ENCODE measurements around the gene LRRC57.

The LRRC57 gene

DNA sequence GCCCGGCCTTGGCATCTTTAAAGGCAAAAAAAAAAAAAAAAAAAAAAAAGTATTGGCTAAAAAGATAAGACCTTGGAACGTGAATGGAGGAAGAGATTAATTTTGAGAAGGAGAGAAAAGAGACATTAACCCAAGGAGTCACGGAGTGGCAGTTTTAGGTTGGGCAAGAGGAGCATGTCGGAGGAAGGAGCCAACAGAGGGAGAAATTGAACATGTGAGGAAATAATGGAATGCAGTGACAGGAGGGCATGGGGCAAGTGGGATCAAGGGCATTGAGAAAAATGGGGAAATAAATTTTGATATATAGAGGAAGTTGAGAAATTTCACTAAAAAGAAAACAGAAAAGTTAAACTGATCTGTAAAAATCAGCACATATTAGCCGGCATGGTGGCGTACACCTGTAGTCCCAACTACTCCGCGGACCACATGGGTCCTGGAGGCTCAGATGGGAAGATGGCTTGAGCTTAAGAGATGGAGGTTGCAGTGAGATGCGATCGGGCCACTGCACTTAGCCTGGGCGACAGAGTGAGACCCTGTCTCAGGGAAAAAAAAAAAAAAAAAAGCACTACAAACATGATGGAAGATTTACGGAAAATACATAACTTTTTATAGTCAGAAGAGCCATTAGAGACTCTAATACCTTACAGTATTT is 1.3 kb upstream of the LRRC57 start:
- no peak for DNase-seq (ENCODE audit: low read depth in 2 of 2)

DNA sequence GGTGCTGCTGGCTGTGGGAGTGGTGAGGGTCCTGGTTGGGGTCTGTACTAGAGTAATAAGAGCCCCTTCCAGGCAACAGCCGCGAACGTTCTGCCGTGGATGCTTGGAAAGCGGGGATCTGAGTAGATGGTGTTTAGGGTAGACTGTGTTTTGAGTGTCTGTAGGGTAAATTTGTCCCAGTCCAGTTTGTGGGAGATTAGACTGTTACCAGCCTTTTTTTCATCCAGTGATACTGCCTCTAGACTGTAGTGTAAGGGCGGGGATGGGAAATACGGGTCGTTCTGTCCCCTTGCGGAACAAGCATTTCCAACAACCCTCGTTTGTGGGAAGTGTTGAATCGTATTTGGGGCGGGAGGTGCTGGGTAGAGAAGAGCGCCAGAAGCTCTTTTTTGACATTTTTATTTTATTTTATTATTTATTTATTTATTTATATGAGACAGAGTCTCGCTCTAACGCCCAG is 469 bp upstream of the LRRC57 start:
- peak in 1 of 2 donors; percentile 6 for DNase-seq (ENCODE audit: low read depth in 2 of 2)

GRCh38 chr15:42547918-42548248 is 710 bp downstream of the LRRC57 start:
- DNase-seq (ENCODE audit: low read depth in 2 of 2), result no peak

GRCh38 chr15:42544853-42545629 is 3.6 kb downstream of the LRRC57 start:
- DNase-seq (ENCODE audit: low read depth in 2 of 2), result no peak

GRCh38 chr15:42533246-42533645 is 15.3 kb downstream of the LRRC57 start:
- DNase-seq (ENCODE audit: low read depth in 2 of 2), result no peak

- no peak for DNase-seq (ENCODE audit: low read depth in 2 of 2)
Measured at GRCh38 chr15:42528970-42529369, 19.6 kb downstream of the LRRC57 start.

DNA sequence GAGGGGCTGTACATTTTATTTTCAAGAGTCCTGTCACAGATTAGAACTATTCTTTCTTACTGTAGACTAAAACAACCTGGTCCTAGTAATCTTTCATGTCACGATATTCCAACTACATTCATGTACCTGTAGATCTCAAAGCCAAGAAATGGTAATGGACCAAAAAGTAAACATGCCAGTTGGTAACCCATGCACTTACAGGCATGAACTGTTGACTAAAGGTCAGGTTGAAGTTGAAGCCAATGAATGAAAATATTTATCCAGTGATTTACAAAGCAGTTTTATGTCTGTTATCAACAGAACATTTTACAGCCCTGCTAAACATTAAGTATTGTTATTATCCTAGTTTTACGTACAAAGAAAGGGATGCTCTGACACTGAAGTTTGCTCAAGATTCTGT is 25.3 kb downstream of the LRRC57 start:
- no peak for DNase-seq (ENCODE audit: low read depth in 2 of 2)

DNA sequence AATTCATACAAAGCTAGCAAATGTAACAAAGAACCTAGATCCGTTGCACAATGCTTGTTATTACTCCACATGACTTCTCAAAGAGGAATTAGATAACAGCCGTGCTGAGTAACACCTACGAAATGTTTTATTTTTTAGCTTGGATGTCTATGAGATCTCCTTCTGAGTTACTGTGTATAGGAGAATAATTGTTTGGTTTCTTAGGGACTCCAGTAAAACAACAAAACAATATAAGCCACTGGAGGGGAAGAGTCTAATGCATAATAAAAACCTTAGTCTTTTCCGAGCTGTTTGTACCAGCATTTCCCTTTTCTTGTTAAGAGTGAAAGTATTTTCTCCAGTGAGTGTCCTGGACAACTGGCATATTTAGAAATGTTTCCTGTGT is 37.6 kb downstream of the LRRC57 start:
- DNase-seq (ENCODE audit: low read depth in 2 of 2), result no peak

DNA sequence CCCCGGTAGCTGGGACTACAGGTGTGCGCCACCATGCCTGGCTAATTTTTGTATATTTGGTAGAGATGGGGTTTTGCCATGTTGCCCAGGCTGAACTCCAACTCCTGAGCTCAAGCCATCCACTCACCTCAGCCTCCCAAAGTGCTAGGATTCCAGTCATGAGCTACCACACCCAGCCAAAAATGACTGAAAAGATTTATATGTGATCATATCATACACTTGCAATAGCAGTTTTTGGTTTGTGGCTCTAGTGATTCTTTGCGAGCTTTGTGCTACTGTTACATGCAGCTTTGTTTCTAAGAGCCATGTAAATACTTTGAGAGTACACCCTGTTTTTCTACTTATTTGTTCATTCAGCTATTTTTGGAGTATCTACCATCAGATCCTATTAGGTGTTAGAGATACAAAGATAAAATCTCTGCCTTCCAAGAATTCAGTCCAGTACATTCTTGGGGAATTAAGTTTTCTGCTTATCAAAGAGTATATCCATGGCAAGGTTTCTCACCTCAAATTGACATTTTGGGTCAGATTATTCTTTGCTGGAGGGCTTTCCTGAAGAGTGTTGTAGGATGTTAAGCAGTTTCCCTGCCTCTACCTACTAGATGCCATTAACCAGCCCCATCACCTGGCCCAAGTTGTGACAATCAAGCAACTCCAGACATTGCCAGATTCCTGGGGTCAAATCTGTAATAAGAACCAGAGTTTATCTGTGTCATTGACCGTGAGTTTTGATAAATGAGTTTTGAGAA is 38.2 kb downstream of the LRRC57 start:
- DNase-seq (ENCODE audit: low read depth in 2 of 2), result no peak

- DNase-seq (ENCODE audit: low read depth in 2 of 2), result no peak
Measured at GRCh38 chr15:42508263-42508690, 40.3 kb downstream of the LRRC57 start.

GRCh38 chr15:42507514-42507913 is 41.1 kb downstream of the LRRC57 start:
- DNase-seq (ENCODE audit: low read depth in 2 of 2), result no peak

GRCh38 chr15:42504631-42505030 is 44.0 kb downstream of the LRRC57 start:
- no peak for DNase-seq (ENCODE audit: low read depth in 2 of 2)

- no peak for DNase-seq (ENCODE audit: low read depth in 2 of 2)
Measured at GRCh38 chr15:42503825-42504224, 44.8 kb downstream of the LRRC57 start.

GRCh38 chr15:42502477-42502876 is 46.1 kb downstream of the LRRC57 start:
- DNase-seq (ENCODE audit: low read depth in 2 of 2), result no peak

- no peak for DNase-seq (ENCODE audit: low read depth in 2 of 2)
Measured at GRCh38 chr15:42499858-42500609, 48.6 kb downstream of the LRRC57 start.

GRCh38 chr15:42498212-42499068 is 50.2 kb downstream of the LRRC57 start:
- DNase-seq (ENCODE audit: low read depth in 2 of 2), result no peak

DNA sequence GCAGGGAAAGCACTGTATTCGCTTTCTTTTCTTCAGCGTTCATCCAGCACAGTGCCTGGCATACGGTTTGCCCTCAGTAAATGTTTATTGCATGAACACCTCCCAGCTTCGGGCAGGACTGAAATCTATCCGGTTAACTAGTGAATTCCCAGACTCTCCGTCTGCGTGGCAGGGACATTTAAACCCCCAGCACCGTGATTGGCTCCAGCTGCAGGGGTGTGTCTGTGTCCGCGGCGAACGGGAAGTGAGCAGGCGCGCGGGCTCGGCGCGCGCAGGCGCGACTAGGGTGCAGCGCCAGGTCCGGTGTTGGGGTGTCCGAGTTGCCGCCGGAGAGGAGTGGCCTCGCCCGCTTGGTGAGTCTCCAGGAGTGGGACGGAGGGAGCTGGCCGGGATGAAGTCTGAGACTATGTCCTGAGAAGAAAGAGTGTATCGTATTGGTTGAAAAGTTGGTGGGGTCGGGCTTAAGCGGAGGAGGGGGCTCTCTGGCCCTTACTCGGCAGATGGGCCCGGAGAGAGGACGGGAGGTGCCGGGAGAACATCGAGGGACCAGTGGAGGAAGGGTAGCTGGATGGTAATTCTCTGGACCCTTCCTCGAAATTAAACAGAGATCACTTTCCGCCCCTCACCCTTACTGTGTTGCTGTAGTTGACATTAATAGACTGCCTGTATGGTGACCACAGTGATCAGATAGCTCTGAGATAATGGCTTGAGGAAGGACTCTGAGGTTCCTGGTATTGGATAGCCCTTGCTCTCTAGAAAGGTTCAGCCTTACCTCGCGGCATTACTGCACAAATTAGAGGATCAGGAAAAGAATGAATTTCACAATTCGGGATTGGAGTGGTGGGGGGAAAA is 53.0 kb downstream of the LRRC57 start, which contains the start of gene SNAP23:
TSS of gene SNAP23 (plus strand) at position 274 of the 852 bp plus-strand sequence. CDS start 16,213 bp downstream, outside the sequence.
- peak; percentile 69 to 77 for DNase-seq (ENCODE audit: low read depth in 2 of 2)

GRCh38 chr15:42494998-42495360 is 53.6 kb downstream of the LRRC57 start:
- DNase-seq (ENCODE audit: low read depth in 2 of 2), result no peak

GRCh38 chr15:42493679-42494078 is 54.9 kb downstream of the LRRC57 start:
- no peak for DNase-seq (ENCODE audit: low read depth in 2 of 2)

Measured in stimulated activated CD4-positive, alpha-beta T cell treated with anti-CD3 and anti-CD28 coated beads, Interleukin-4, amount 100 ng/mL, for 48 hours (primary cell).